Keratinocyte (primary cell): Measurements from ENCODE around the gene TSHZ1. TPM values are rescaled to one million over a fixed set of nuclear protein-coding genes. Genes with fewer than 3 reads are reported as not detected.

Experiments used
- DNase-seq: peaks from one replicate; pipeline ENCODE4 v3.0.0-alpha.2; 2011; ENCODE audit warnings: low read depth, missing footprints, low spot score
- FAIRE-seq: peaks from 2 replicates; lab custom pipeline; 2011; peaks lifted over from hg19 to GRCh38; lab: Jason Lieb, UNC
- H2AFZ ChIP-seq: 2 replicates; pipeline ENCODE4 v1.6.0; 2012; ENCODE audit warnings: low read length, control low read depth, inconsistent platforms; ENCODE audit not compliant: control insufficient read depth
- H3K27ac ChIP-seq: 2 replicates; pipeline ENCODE4 v1.5.1; 2011; ENCODE audit warnings: low read length; ENCODE audit not compliant: control insufficient read depth, insufficient read depth
- H3K27me3 ChIP-seq: 3 replicates; pipeline ENCODE4 v1.6.0; 2011; ENCODE audit warnings: low read length; ENCODE audit not compliant: control insufficient read depth, insufficient read depth; ENCODE audit errors: extremely low read depth
- H3K36me3 ChIP-seq, 2 experiments: 2 replicates in 1 of 2; 3 replicates in 1 of 2; pipeline ENCODE4 v1.5.1; 2011; ENCODE audit warnings: low read length in 2 of 2, mild to moderate bottlenecking in 1 of 2; ENCODE audit not compliant: control insufficient read depth in 2 of 2, insufficient read depth in 2 of 2; ENCODE audit errors: extremely low read depth in 1 of 2
- H3K4me1 ChIP-seq: 3 replicates; pipeline ENCODE4 v1.5.1; 2011; ENCODE audit warnings: low read length; ENCODE audit not compliant: control insufficient read depth, insufficient read depth; ENCODE audit errors: extremely low read depth
- H3K4me2 ChIP-seq: 3 replicates; pipeline ENCODE4 v1.6.0; 2011; ENCODE audit warnings: low read depth, low read length; ENCODE audit not compliant: control insufficient read depth, insufficient read depth; ENCODE audit errors: extremely low read depth
- H3K4me3 ChIP-seq, 3 experiments: fragments of 200-600 bp in 1 of 3; sonication (generic) in 1 of 3; 2 replicates in 2 of 3; 3 replicates in 1 of 3; pipeline ENCODE4 v1.5.1; 2011 to 2016; ENCODE audit warnings: low read length in 3 of 3, mild to moderate bottlenecking in 3 of 3, control low read depth in 2 of 3, inconsistent platforms in 1 of 3, low read depth in 1 of 3, mixed read lengths in 1 of 3, mixed run types in 1 of 3, moderate library complexity in 1 of 3; ENCODE audit not compliant: control insufficient read depth in 2 of 3, insufficient read depth in 2 of 3; ENCODE audit errors: extremely low read depth in 1 of 3
- H3K79me2 ChIP-seq: 2 replicates; pipeline ENCODE4 v1.6.0; 2012; ENCODE audit warnings: low read length; ENCODE audit not compliant: control insufficient read depth, insufficient read depth
- H3K9ac ChIP-seq: 3 replicates; pipeline ENCODE4 v1.6.0; 2011; ENCODE audit warnings: low read length; ENCODE audit not compliant: control insufficient read depth, insufficient read depth; ENCODE audit errors: extremely low read depth
- H3K9me1 ChIP-seq: 3 replicates; pipeline ENCODE4 v1.6.0; 2011; ENCODE audit warnings: low read length; ENCODE audit not compliant: control insufficient read depth, insufficient read depth; ENCODE audit errors: extremely low read depth
- H3K9me3 ChIP-seq: 2 replicates; pipeline ENCODE4 v1.5.1; 2012; ENCODE audit warnings: low read depth, low read length; ENCODE audit not compliant: control insufficient read depth
- H4K20me1 ChIP-seq: 3 replicates; pipeline ENCODE4 v1.6.0; 2011; ENCODE audit warnings: low read length; ENCODE audit not compliant: control insufficient read depth, insufficient read depth; ENCODE audit errors: extremely low read depth
- CTCF ChIP-seq, 3 experiments: IDR thresholded peaks in 1 of 3; conservative IDR thresholded peaks in 1 of 3; optimal IDR thresholded peaks in 1 of 3; 2 replicates in 2 of 3; 3 replicates in 1 of 3; pipeline versions ENCODE3 to v1.5.1; 2011; ENCODE audit warnings: low read length in 3 of 3, mild to moderate bottlenecking in 3 of 3, moderate library complexity in 2 of 3, control low read depth in 1 of 3, inconsistent platforms in 1 of 3; ENCODE audit not compliant: insufficient read depth in 2 of 3; ENCODE audit errors: extremely low read depth in 1 of 3
- EZH2 ChIP-seq: IDR thresholded peaks from one replicate; pipeline ENCODE4 v1.6.1; 2012; ENCODE audit warnings: inconsistent platforms, mild to moderate bottlenecking, low read length, moderate library complexity
- dilution Hi-C: fragments of 300-500 bp; cut with MboI; formaldehyde crosslinking; loops from one replicate; pipeline ENCODE4 v1.7.0; 2020; ENCODE audit warnings: low sequenced_read_pairs; ENCODE audit not compliant: extremely low pct_ligation_motif_present
- polyA plus RNA-seq, 5 experiments: library from polyadenylated mRNA; depleted of rRNA in 3 of 5; stranded (reverse) in 3 of 5; stranded (forward) in 1 of 5; unstranded in 1 of 5; fragments of >200 nt; gene quantifications; 1 replicate in 1 of 5; 2 replicates in 3 of 5; 3 replicates in 1 of 5; pipeline versions ENCODE4 v1.2.1 to v1.2.3, GENCODE V29; 2011 to 2012; ENCODE audit warnings: missing spikeins in 2 of 5, low read depth in 1 of 5, low replicate concordance in 1 of 5

TSHZ1 gene
- polyA plus RNA-seq, 1 donor (not counting 4 experiments of a cell fraction or from before 2014, with no cell fraction given) = 2.2 TPM

GRCh38 chr18:75167759-75168618 lies 42.6 kb upstream of the TSHZ1 start:
- H3K4me1 ChIP-seq = no peaks in the 10 kb centered on the region
- H3K9me3 ChIP-seq = no peaks in the 10 kb centered on the region
- H3K27me3 ChIP-seq = no peaks in the 10 kb centered on the region
- no peak for FAIRE-seq
- H3K9ac ChIP-seq = no peak overlapping the region
- dilution Hi-C loops = no loop called here
- H3K4me3 ChIP-seq = no peak overlapping the region
- H4K20me1 ChIP-seq = no peaks in the 10 kb centered on the region
- no peak for DNase-seq
- H3K9me1 ChIP-seq = no peaks in the 10 kb centered on the region
- H3K79me2 ChIP-seq = no peaks in the 10 kb centered on the region
- H3K27ac ChIP-seq = no peak overlapping the region
- no peaks in the 10 kb centered on the region for H3K36me3 ChIP-seq
- H2AFZ ChIP-seq = no peak overlapping the region
- TF ChIP-seq EZH2 = no peak
- TF ChIP-seq CTCF (optimal IDR thresholded peaks at IDR 0.05 in 1 of 3, IDR thresholded peaks at IDR 0.05 in 1 of 3, conservative IDR thresholded peaks at IDR 0.05 in 1 of 3; ENCODE audit: extremely low read depth in 1 of 3, insufficient read depth in 2 of 3, low read length in 3 of 3) = no peak
- no peak overlapping the region for H3K4me2 ChIP-seq

GRCh38 chr18:75168619-75169018 lies 42.0 kb upstream of the TSHZ1 start:
- no peak for DNase-seq
- no peak overlapping the region for H3K9ac ChIP-seq
- H3K27ac ChIP-seq = no peak overlapping the region
- dilution Hi-C loops = no loop called here
- no peaks in the 10 kb centered on the region for H3K9me3 ChIP-seq
- no peaks in the 10 kb centered on the region for H3K36me3 ChIP-seq
- no peaks in the 10 kb centered on the region for H3K9me1 ChIP-seq
- no peak overlapping the region for H3K4me2 ChIP-seq
- no peak for FAIRE-seq
- no peak overlapping the region for H2AFZ ChIP-seq
- H3K4me3 ChIP-seq = no peak overlapping the region
- no peaks in the 10 kb centered on the region for H3K4me1 ChIP-seq
- no peaks in the 10 kb centered on the region for H3K27me3 ChIP-seq
- H4K20me1 ChIP-seq = no peaks in the 10 kb centered on the region
- TF ChIP-seq EZH2 (no peak), CTCF (optimal IDR thresholded peaks at IDR 0.05 in 1 of 3, IDR thresholded peaks at IDR 0.05 in 1 of 3, conservative IDR thresholded peaks at IDR 0.05 in 1 of 3; ENCODE audit: extremely low read depth in 1 of 3, insufficient read depth in 2 of 3, low read length in 3 of 3) (no peak)
- H3K79me2 ChIP-seq = no peaks in the 10 kb centered on the region
